Fibroblast of skin of abdomen (primary cell): Measurements from ENCODE around the gene CNTRL.
"Not testable (repeated sequence)": the region's sequence is repeated elsewhere in the genome, so short reads cannot be mapped to it uniquely, and the experiment has no call there.

ENCODE experiments used
- DNase-seq: peaks from one replicate; pipeline ENCODE4 v3.0.0-alpha.2; 2013

CNTRL gene

GRCh38 chr9:121071370-121071755 is 3.4 kb upstream of the CNTRL start:
- no peak for DNase-seq

DNA sequence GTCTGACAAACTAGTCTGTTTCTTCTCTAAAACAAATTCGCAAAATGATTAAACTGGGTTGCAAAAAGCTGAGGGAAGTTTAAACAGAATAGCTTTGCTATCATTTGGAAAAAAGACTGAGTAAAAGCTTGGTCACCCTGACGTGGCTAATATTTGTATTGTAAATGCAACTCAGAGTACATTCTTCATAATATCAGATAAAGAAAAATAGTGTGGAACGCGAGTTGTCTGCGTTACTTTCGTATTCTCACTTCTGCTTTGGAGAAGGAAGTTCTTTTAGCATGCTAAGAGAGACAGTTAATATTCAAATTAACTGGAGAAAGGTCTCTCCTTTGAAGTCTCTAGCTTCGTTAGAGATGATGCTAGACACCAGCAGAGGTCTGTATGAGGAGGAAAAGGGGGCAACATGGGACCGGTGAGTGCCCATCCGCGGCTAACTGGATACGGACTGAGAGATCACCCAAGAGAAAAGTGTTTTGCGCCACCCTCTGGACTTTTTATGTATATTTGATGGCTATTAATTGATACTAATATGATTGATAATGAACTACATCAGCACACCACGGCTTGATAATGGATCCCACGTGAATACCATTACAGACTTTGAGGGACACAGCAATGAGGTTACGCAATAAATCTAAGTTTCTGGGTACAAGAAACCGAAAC is 2.9 kb upstream of the CNTRL start:
- peak; percentile 44 for DNase-seq

DNA sequence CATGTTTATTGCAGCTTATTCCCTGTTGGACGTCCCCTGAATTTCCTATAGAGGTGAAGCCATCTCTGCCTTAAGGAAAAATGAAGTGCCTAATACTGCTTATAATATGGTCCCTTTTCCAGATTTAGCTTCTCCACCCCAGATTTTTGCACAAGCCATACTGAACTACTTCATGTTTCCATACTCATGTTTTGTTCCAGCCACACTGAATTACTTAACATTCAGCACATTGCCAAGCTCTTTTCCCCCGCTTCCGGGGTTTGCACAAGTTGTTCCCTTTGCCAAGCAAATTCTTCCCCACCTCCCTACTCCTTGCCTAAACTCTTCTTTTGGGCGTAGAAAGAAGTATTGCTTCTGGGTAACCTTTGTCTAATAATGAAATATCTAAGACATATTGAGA is 1.7 kb upstream of the CNTRL start:
- DNase-seq: peak; percentile 79

- DNase-seq: no peak
Observed at GRCh38 chr9:121075251-121076036, 689 bp downstream of the CNTRL start.

- no peak for DNase-seq
Observed at GRCh38 chr9:121082075-121082474, 7.3 kb downstream of the CNTRL start.

GRCh38 chr9:121085661-121086060 is 10.9 kb downstream of the CNTRL start:
- DNase-seq: peak; percentile 16

GRCh38 chr9:121088576-121088975 is 13.8 kb downstream of the CNTRL start:
- no peak for DNase-seq

- not testable (repeated sequence) for DNase-seq
Observed at GRCh38 chr9:121090743-121091142, 16.0 kb downstream of the CNTRL start.

DNA sequence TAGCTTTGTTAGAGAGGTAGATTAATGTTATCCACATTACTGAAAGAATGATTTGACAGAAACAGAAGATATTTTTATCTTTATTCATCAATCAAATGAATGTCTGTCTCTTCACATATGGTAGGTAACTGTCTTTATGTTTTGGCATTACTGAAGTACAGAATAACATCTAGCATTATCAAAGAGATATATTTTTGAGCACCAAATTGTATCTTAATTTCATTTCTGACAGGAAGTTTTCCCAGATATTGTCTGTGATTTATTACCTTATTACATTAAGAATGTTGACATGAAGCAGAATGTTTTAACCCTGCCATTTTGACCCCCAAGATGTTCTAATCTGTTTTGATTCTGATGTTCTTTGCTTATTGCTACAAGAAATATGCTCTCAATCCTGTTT is 20.3 kb downstream of the CNTRL start:
- DNase-seq: no peak

- DNase-seq: no peak
Observed at GRCh38 chr9:121098567-121099198, 23.9 kb downstream of the CNTRL start.

DNA sequence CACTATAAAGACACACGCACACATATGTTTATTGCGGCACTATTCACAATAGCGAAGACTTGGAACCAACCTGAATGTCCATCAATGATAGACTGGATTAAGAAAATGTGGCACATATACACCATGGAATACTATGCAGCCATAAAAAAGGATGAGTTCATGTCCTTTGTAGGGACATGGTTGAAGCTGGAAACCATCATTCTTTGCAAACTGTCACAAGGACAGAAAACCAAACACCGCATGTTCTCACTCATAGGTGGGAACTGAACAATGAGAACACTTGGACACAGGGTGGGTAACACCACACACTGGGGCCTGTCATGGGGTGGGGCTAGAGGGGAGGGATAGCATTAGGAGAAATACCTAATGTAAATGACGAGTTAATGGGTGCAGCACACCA is 29.3 kb downstream of the CNTRL start:
- DNase-seq: not testable (repeated sequence)

- DNase-seq: no peak
Observed at GRCh38 chr9:121105531-121105930, 30.8 kb downstream of the CNTRL start.

GRCh38 chr9:121107029-121107428 is 32.3 kb downstream of the CNTRL start:
- no peak for DNase-seq

- DNase-seq: no peak
Observed at GRCh38 chr9:121107881-121108280, 33.1 kb downstream of the CNTRL start.

GRCh38 chr9:121115466-121115865 is 40.7 kb downstream of the CNTRL start:
- DNase-seq: no peak

- DNase-seq: no peak
Observed at GRCh38 chr9:121118266-121118665, 43.5 kb downstream of the CNTRL start.

DNA sequence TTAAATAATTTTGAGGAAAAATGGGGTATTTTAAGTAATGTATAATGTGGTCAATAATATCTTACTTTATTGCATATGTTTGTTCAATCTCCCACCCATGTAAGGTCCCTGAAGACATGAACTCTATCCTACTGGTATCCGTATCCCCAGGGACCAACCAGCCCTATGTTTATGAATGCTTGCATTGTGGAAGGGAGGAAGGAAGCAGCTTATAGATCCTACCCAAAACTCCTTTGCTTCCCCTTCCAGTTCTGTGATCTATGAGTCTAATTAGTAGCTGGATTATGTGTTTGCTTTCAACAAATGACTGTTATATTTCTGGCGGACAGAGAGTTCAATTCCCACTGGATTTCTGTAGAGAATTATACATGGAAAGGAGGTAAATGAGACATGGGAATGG is 45.6 kb downstream of the CNTRL start:
- DNase-seq: no peak

GRCh38 chr9:121121582-121122087 is 46.9 kb downstream of the CNTRL start:
- peak; percentile 96 for DNase-seq

DNA sequence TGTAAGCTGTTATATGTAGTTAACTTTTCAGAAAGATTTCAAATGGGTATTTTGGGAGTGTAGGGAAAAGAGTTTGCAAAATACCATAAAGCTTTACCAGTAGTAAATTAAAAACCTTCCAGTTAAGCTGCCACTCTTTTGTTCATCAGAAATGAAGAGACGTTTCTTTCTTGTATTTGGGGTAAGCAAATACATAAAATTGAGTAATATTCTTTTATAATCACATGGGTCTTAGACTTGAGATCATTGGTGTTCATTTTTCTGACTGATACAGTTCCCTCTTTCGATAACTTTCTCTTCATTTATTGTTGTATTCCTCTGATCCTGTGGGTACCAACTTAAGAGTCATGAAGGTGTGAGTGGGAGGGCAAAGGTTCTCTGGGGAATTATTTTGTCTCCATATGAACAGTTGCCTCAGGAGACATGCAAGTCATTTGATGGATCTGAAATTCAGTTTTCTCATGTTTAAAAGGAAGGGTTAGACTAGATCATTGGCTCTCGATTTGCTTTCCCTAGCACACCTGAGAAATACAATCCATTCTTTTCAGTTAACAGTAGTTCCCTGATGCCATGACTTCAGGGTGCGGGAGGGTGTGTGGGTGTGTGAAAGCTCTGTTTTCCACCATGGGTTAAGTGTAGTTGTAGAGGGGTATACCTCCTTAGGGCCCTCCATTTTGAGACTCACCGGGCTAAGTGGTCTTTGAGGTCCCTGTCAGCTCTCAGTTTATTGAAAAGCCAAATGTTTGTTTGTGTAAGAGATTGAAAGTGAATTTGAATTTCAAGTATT is 47.7 kb downstream of the CNTRL start:
- no peak for DNase-seq

DNA sequence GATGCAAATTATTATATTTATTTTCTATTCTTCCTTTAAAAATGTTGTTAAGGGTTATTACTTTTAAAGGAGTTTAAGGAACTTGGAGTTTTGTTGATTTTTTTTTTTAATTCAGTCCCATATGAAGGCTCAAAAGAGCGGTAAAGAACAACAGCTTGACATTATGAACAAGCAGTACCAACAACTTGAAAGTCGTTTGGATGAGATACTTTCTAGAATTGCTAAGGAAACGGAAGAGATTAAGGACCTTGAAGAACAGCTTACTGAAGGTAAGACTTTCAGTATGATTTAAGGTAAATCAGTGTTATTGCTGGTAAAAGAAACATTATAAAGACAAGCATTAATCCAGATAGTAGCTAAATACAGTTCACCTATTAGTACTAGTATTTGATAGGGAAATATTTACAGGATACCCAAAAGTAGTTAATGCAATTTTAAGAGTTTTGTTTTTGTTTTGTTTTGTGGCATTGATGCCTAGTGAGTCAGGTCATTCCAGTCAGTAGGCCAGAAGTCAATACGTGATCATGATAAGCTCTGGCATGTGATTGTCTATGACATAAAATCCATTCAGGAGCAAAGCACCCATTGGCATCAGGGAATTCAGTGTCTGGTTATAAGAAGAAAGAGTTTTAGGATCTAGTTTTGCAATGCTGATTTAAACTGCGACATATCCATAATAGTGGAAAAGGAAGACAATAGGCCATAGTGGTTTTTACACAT is 49.2 kb downstream of the CNTRL start:
- DNase-seq: no peak

GRCh38 chr9:121125590-121125989 is 50.8 kb downstream of the CNTRL start:
- no peak for DNase-seq

GRCh38 chr9:121129384-121129783 is 54.6 kb downstream of the CNTRL start:
- not testable (repeated sequence) for DNase-seq
